GM15510 (cell line): ENCODE results near the gene ZNF880.

ENCODE experiments used
- POLR2A ChIP-seq: IDR thresholded peaks from 3 replicates; pipeline ENCODE4 v1.6.1; 2011; ENCODE audit warnings: borderline replicate concordance; ENCODE audit not compliant: insufficient read length; ENCODE audit errors: extremely low read depth

The ZNF880 gene

DNA sequence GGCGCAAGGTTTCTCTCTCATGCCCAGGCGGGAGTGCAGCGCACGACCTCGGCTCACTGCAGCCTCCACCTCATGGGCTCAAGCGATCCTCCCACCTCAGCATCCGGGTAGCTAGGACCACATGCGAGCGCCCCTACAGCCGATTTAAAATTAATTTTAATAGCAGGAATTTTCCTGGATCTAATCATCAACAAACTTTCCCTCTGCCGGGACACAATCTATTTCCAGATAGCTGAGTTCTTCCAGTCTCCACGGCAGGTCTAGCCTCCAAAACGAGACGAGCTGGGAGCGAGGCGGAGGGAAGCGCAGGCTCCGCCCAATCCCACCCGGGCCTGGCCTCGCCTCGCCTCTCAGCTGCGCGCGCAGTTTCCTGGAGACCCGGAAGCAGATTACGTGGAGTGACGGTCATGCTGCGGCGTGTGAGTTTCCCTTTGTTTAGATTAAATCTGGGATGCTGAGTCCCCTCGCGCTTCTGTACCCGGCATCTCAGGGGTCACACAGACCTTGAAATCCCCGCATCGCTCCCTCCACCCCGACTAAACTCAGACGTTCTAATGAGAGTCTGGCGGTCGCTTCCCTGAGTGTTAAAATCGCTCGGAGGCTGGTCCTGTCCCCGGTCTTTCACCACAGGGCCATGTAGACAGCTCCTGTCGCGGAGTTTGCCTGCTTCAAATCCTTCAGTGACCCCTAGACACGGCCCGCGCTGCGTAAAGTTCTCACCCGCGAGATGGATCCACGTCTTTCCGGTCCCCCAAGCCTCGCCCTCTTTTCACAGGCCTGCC lies at the start of gene ZNF880:
Gene ZNF880, plus strand, starts transcription at position 365 of the 782 bp plus-strand sequence. Its CDS starts 43 bp downstream, at position 408.
- peak; percentile 33 for TF ChIP-seq POLR2A

DNA sequence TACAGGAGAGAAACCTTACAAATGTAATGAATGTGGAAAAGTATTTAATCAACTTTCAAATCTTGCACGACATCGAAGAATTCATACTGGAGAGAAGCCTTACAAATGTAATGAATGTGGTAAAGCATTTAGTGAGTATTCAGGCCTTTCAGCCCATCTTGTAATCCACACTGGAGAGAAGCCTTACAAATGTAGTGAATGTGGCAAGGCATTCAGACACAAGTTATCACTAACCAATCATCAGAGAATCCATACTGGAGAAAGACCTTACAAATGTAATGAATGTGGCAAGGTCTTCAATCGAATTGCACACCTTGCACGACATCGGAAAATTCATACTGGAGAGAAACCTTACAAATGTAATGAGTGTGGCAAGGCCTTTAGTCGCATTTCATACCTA lies 47.3 kb upstream of the ZNF880 start:
- TF ChIP-seq POLR2A, result no peak

- no peak for TF ChIP-seq POLR2A
Measured at GRCh38 chr19:52331757-52332156, 38.0 kb upstream of the ZNF880 start.

DNA sequence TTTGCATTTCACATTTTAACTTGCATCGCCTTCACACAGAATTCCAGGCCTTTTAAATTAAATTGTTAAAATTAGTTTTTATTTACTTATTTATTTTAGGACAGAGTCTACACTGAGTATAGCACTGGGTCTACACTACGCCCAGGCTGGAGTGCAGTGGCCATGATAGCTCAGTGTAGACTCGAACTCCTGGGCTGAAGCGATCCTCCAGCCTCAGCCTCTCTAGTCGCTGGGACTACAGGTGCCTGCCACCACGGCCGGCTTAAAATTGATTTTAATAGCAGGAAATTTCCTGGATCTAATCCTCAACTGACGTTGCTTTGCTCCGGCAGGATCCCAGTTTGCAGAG lies 34.0 kb upstream of the ZNF880 start:
- TF ChIP-seq POLR2A, result no peak

- TF ChIP-seq POLR2A, result peak; percentile 57
Measured at GRCh38 chr19:52336117-52336790, 33.5 kb upstream of the ZNF880 start, which contains the start of gene ZNF610. ZNF610 (plus strand) TSS chr19:52336243; CDS start chr19:52349173, 12,930 bp downstream.

DNA sequence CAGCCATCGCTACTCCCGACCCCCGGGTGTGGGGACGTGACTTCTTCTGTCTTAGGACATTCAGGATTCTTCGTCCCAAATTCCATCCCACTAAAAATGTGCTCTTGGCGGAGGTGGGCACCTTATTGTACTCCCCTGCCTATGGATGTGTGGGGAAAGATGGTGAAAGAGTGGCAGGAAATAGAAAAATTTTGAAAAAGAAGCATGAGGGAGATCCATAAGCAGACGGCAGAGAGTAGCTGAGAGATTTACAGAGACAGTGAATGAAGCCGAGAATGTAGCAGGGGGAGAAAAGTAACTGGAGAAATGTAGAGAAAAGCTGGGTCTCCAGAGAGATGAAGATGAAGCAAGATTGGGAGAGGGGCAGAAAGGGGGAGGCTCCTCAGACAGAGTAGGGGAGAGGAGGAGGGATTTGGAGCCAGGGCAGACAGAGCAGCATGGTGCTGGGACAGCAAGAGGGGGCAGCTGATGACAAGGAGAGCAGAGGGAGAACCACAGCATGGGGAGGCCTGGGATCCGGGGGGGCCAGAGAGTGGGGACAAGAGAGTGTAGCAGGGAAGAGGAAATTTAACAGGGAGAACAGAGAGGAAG lies 32.8 kb upstream of the ZNF880 start:
- TF ChIP-seq POLR2A, result no peak

GRCh38 chr19:52343548-52343947 lies 26.2 kb upstream of the ZNF880 start:
- TF ChIP-seq POLR2A, result no peak

DNA sequence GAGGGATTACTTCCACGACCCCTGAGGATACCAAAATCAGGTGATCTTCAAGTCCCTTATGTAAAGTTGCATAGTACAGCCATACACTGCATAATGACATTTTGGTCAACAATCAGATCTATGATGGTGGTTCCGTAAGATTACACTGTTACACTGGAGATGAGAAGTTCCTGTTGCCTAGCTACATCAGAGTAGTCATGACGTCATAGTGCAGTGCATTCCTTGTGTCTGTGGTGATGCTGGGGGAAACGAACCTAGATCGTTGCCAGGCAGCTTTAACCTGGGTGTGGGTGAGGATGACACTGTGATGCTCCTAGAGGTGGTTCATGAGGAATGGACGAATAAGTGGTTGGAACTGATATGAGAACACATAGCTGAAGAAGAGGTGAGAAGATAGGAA lies 24.6 kb upstream of the ZNF880 start:
- no peak for TF ChIP-seq POLR2A

GRCh38 chr19:52351512-52351911 lies 18.2 kb upstream of the ZNF880 start:
- no peak for TF ChIP-seq POLR2A

DNA sequence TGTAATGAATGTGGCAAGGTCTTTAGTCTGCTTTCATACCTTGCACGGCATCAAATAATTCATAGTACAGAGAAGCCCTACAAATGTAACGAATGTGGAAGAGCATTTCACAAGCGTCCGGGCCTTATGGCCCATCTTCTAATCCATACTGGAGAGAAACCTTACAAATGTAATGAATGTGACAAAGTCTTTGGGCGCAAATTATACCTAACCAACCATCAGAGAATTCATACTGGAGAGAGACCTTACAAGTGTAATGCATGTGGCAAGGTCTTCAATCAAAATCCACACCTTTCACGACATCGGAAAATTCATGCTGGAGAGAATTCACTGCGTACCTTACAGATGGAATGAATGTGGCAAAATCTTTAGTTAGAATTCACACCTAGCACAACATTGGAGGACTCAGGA lies 3.3 kb upstream of the ZNF880 start:
- no peak for TF ChIP-seq POLR2A

- no peak for TF ChIP-seq POLR2A
Measured at GRCh38 chr19:52370341-52370710, 603 bp downstream of the ZNF880 start.

DNA sequence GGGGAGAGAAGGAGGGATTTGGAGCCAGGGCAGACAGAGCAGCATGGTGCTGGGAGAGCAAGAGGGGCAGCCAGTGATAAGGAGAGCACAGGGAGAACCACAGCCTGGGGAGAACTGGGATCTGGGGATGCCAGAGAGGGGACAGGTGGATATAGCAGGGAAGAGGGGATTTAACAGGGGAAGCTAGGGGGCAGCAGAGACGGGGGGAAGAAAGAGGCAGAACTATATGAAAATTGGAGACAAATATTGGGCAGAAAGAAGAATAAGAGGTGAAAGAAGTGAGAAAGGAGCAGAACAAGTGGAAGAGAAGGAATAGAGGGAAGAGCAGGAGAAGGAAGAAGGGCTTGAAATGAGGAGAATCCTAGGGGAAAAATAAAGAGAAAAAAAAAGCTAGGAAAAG lies 21.4 kb downstream of the ZNF880 start:
- TF ChIP-seq POLR2A, result no peak

DNA sequence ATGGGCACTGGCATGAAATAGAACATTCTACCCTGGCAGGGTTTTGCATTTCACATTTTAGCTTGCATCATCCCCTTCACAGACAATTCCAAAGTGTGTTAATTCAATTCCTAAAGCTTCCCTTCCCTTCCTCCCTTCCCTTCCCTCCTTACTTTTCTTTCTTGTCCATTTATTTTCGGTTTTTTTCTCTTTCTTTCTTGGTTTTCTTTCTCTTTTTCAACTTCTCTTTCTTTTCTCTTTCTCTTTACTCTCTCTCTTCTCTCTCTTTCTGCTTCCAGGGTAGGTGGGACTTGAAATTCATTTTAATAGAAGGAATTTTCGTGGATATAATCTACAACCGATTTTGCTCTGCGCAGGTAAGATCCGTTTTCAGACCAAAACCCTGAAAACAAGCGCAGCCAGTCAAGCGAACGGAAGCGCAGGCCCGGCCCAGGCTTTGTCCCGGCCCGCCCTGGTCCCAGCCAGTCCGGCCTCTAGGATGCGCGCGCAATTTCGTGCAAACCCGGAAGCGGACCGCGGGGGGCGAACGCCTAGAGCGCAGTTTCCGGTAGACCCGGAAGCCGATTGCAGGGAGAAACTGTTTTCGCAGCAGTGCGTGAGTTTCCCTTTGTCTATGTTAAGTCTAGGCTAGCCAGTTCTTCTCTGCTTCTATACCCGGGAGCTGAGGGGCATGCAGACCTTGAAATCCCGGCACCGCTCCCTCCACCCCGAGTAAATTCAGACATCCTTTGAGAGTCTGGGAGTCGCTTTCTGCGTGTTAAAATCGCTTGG lies 27.8 kb downstream of the ZNF880 start, which contains the start of gene ZNF528:
Gene ZNF528, plus strand, starts transcription at position 540 of the 771 bp plus-strand sequence. CDS start 4,165 bp downstream, outside the sequence.
- TF ChIP-seq POLR2A, result peak; percentile 47

DNA sequence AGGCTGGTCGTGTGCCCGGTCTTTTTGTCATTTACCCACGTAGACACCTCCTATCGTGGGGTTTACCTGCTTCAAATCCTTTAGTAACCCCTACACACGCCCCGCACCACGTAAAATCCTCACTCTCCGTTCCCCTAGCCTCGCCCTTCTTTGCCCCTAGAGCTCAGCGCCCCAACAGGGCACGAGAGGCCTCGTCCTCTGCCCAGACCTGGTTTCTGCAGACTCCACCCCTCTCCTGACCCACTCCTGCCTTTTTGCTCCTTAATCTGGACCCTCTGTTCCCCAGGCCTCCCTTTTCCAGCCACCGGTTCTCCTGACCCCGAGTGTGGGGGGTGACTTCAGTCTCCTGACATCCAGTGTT lies 28.3 kb downstream of the ZNF880 start:
- TF ChIP-seq POLR2A, result no peak

DNA sequence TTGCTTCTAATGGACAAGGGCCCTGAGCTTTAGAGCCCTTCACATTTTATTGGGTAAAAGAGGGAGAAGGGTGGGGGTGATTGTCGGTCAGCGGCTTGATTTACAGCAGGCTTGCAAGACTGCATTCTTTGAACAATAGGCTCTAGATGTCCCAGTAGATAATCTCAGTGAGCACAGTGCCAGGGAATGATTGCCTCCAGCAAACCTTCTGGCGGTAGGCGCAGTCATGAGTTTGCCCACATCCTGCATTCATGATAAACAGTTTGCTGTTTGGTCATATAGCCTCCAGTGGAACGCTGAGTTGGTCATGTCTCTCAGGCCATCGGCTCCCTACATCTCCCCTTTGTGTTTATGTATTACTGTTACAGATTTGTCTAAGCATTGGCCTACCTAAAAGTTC lies 40.6 kb downstream of the ZNF880 start:
- TF ChIP-seq POLR2A, result no peak
